ENCODE measurements around the gene GSG1L. TPM values are rescaled to one million over a fixed set of nuclear protein-coding genes. Genes with fewer than 3 reads are reported as not detected.

GSG1L gene
- polyA plus RNA-seq, 4 donors: 0.09 to 0.22 TPM; not detected in 2

- H3K27me3 ChIP-seq (ENCODE audit: control insufficient read depth in 3 of 3, insufficient read depth in 3 of 3, low read length in 3 of 3): no peaks in the 10 kb centered on the region
- FAIRE-seq: no peak
- H3K36me3 ChIP-seq (ENCODE audit: control insufficient read depth in 3 of 3, insufficient read depth in 2 of 3, low read depth in 1 of 3, low read length in 3 of 3): peaks cover 0 to 26% (median 0%) of the 10 kb centered on the region in 3 donors
- no peaks in the 10 kb centered on the region for H3K4me1 ChIP-seq (ENCODE audit: control insufficient read depth in 3 of 3, insufficient read depth in 2 of 3, low read depth in 1 of 3, low read length in 2 of 3)
- 91 to 97% (median 94%) methylated on average over 20 of the region's 20 CpGs for WGBS, 3 donors
- no peaks in the 10 kb centered on the region for H3K9me3 ChIP-seq (ENCODE audit: control insufficient read depth in 2 of 2, insufficient read depth in 1 of 2, low read depth in 1 of 2, low read length in 1 of 2)
- no peak for DNase-seq
- H3K27ac ChIP-seq (ENCODE audit: low read depth in 1 of 3, low read length in 2 of 3): no peak overlapping the region
- H3K4me3 ChIP-seq (ENCODE audit: low read depth in 1 of 3, low read length in 3 of 3): no peak overlapping the region
Observed at GRCh38 chr16:27778171-27778925, 285.2 kb downstream of the GSG1L start.

GRCh38 chr16:27777527-27777926 is 286.0 kb downstream of the GSG1L start:
- Histone ChIP-seq H3K27ac (ENCODE audit: low read depth in 1 of 3, low read length in 2 of 3) (no peak overlapping the region), H3K4me3 (ENCODE audit: low read depth in 1 of 3, low read length in 3 of 3) (no peak overlapping the region), H3K36me3 (ENCODE audit: control insufficient read depth in 3 of 3, insufficient read depth in 2 of 3, low read depth in 1 of 3, low read length in 3 of 3) (peaks cover 0 to 30% (median 0%) of the 10 kb centered on the region in 3 donors), H3K4me1 (ENCODE audit: control insufficient read depth in 3 of 3, insufficient read depth in 2 of 3, low read depth in 1 of 3, low read length in 2 of 3) (no peaks in the 10 kb centered on the region), H3K9me3 (ENCODE audit: control insufficient read depth in 2 of 2, insufficient read depth in 1 of 2, low read depth in 1 of 2, low read length in 1 of 2) (no peaks in the 10 kb centered on the region), H3K27me3 (ENCODE audit: control insufficient read depth in 3 of 3, insufficient read depth in 3 of 3, low read length in 3 of 3) (no peaks in the 10 kb centered on the region)
- 87 to 91% (median 89%) methylated on average over 13 of the region's 13 CpGs for WGBS, 3 donors
- FAIRE-seq: no peak
- DNase-seq: no peak

- H3K9me3 ChIP-seq (ENCODE audit: control insufficient read depth in 2 of 2, insufficient read depth in 1 of 2, low read depth in 1 of 2, low read length in 1 of 2): no peaks in the 10 kb centered on the region
- no peak overlapping the region for H3K4me3 ChIP-seq (ENCODE audit: low read depth in 1 of 3, low read length in 3 of 3)
- peaks cover 0 to 31% (median 0%) of the 10 kb centered on the region in 3 donors for H3K36me3 ChIP-seq (ENCODE audit: control insufficient read depth in 3 of 3, insufficient read depth in 2 of 3, low read depth in 1 of 3, low read length in 3 of 3)
- H3K27me3 ChIP-seq (ENCODE audit: control insufficient read depth in 3 of 3, insufficient read depth in 3 of 3, low read length in 3 of 3): no peaks in the 10 kb centered on the region
- FAIRE-seq (no peak), DNase-seq (no peak)
- H3K27ac ChIP-seq (ENCODE audit: low read depth in 1 of 3, low read length in 2 of 3): no peak overlapping the region
- no peaks in the 10 kb centered on the region for H3K4me1 ChIP-seq (ENCODE audit: control insufficient read depth in 3 of 3, insufficient read depth in 2 of 3, low read depth in 1 of 3, low read length in 2 of 3)
- whole genome bisulfite sequencing, 3 donors: 90 to 93% (median 91%) methylated on average over 26 of the region's 26 CpGs
Observed at GRCh38 chr16:27776556-27777225, 286.8 kb downstream of the GSG1L start.

- Histone ChIP-seq H3K36me3 (ENCODE audit: control insufficient read depth in 3 of 3, insufficient read depth in 2 of 3, low read depth in 1 of 3, low read length in 3 of 3) (peaks cover 0 to 45% (median 4%) of the 10 kb centered on the region in 3 donors), H3K27me3 (ENCODE audit: control insufficient read depth in 3 of 3, insufficient read depth in 3 of 3, low read length in 3 of 3) (no peaks in the 10 kb centered on the region)
- no peak for DNase-seq
Observed at GRCh38 chr16:27775254-27775653, 288.3 kb downstream of the GSG1L start.

GRCh38 chr16:27774779-27775178 is 288.7 kb downstream of the GSG1L start:
- H3K9me3 ChIP-seq (ENCODE audit: control insufficient read depth in 2 of 2, insufficient read depth in 1 of 2, low read depth in 1 of 2, low read length in 1 of 2): no peaks in the 10 kb centered on the region
- no peaks in the 10 kb centered on the region for H3K27me3 ChIP-seq (ENCODE audit: control insufficient read depth in 3 of 3, insufficient read depth in 3 of 3, low read length in 3 of 3)
- H3K36me3 ChIP-seq (ENCODE audit: control insufficient read depth in 3 of 3, insufficient read depth in 2 of 3, low read depth in 1 of 3, low read length in 3 of 3): peaks cover 0 to 49% (median 4%) of the 10 kb centered on the region in 3 donors
- no peaks in the 10 kb centered on the region for H3K4me1 ChIP-seq (ENCODE audit: control insufficient read depth in 3 of 3, insufficient read depth in 2 of 3, low read depth in 1 of 3, low read length in 2 of 3)
- H3K27ac ChIP-seq (ENCODE audit: low read depth in 1 of 3, low read length in 2 of 3): no peak overlapping the region
- H3K4me3 ChIP-seq (ENCODE audit: low read depth in 1 of 3, low read length in 3 of 3): no peak overlapping the region
- DNase-seq (no peak), FAIRE-seq (no peak)
- 92 to 97% (median 92%) methylated on average over 21 to 22 of the region's 22 CpGs for WGBS, 3 donors

More at GRCh38 chr16:27775254-27775653, 288.3 kb downstream of the GSG1L start:
- WGBS, 3 donors: 94 to 97% (median 96%) methylated on average over 8 of the region's 8 CpGs
- H3K4me1 ChIP-seq (ENCODE audit: control insufficient read depth in 3 of 3, insufficient read depth in 2 of 3, low read depth in 1 of 3, low read length in 2 of 3): no peaks in the 10 kb centered on the region
- no peak overlapping the region for H3K27ac ChIP-seq (ENCODE audit: low read depth in 1 of 3, low read length in 2 of 3)
- H3K4me3 ChIP-seq (ENCODE audit: low read depth in 1 of 3, low read length in 3 of 3): no peak overlapping the region
- H3K9me3 ChIP-seq (ENCODE audit: control insufficient read depth in 2 of 2, insufficient read depth in 1 of 2, low read depth in 1 of 2, low read length in 1 of 2): no peaks in the 10 kb centered on the region
- no peak for FAIRE-seq

GRCh38 chr16:27773344-27773743 is 290.2 kb downstream of the GSG1L start:
- DNase-seq (no peak), FAIRE-seq (no peak)
- Histone ChIP-seq H3K27me3 (ENCODE audit: control insufficient read depth in 3 of 3, insufficient read depth in 3 of 3, low read length in 3 of 3) (no peaks in the 10 kb centered on the region), H3K4me1 (ENCODE audit: control insufficient read depth in 3 of 3, insufficient read depth in 2 of 3, low read depth in 1 of 3, low read length in 2 of 3) (no peaks in the 10 kb centered on the region), H3K4me3 (ENCODE audit: low read depth in 1 of 3, low read length in 3 of 3) (no peak overlapping the region), H3K9me3 (ENCODE audit: control insufficient read depth in 2 of 2, insufficient read depth in 1 of 2, low read depth in 1 of 2, low read length in 1 of 2) (no peaks in the 10 kb centered on the region), H3K27ac (ENCODE audit: low read depth in 1 of 3, low read length in 2 of 3) (no peak overlapping the region), H3K36me3 (ENCODE audit: control insufficient read depth in 3 of 3, insufficient read depth in 2 of 3, low read depth in 1 of 3, low read length in 3 of 3) (peaks cover 0 to 55% (median 8%) of the 10 kb centered on the region in 3 donors)
- WGBS, 3 donors: 95 to 99% (median 97%) methylated on average over 4 of the region's 4 CpGs

- no peaks in the 10 kb centered on the region for H3K27me3 ChIP-seq (ENCODE audit: control insufficient read depth in 3 of 3, insufficient read depth in 3 of 3, low read length in 3 of 3)
- no peaks in the 10 kb centered on the region for H3K9me3 ChIP-seq (ENCODE audit: control insufficient read depth in 2 of 2, insufficient read depth in 1 of 2, low read depth in 1 of 2, low read length in 1 of 2)
- DNase-seq: no peak
- H3K4me3 ChIP-seq (ENCODE audit: low read depth in 1 of 3, low read length in 3 of 3): no peak overlapping the region
- no peaks in the 10 kb centered on the region for H3K4me1 ChIP-seq (ENCODE audit: control insufficient read depth in 3 of 3, insufficient read depth in 2 of 3, low read depth in 1 of 3, low read length in 2 of 3)
- no peak overlapping the region for H3K27ac ChIP-seq (ENCODE audit: low read depth in 1 of 3, low read length in 2 of 3)
- WGBS, 3 donors: 87 to 88% (median 87%) methylated on average over 8 of the region's 8 CpGs
- FAIRE-seq: no peak
- H3K36me3 ChIP-seq (ENCODE audit: control insufficient read depth in 3 of 3, insufficient read depth in 2 of 3, low read depth in 1 of 3, low read length in 3 of 3): peaks cover 0 to 53% (median 8%) of the 10 kb centered on the region in 3 donors
Observed at GRCh38 chr16:27772093-27772825, 291.3 kb downstream of the GSG1L start.

GRCh38 chr16:27771201-27771910 is 292.2 kb downstream of the GSG1L start:
- Histone ChIP-seq H3K27ac (ENCODE audit: low read depth in 1 of 3, low read length in 2 of 3) (no peak overlapping the region), H3K4me3 (ENCODE audit: low read depth in 1 of 3, low read length in 3 of 3) (no peak overlapping the region), H3K36me3 (ENCODE audit: control insufficient read depth in 3 of 3, insufficient read depth in 2 of 3, low read depth in 1 of 3, low read length in 3 of 3) (peaks cover 0 to 59% (median 8%) of the 10 kb centered on the region in 3 donors), H3K9me3 (ENCODE audit: control insufficient read depth in 2 of 2, insufficient read depth in 1 of 2, low read depth in 1 of 2, low read length in 1 of 2) (no peaks in the 10 kb centered on the region), H3K27me3 (ENCODE audit: control insufficient read depth in 3 of 3, insufficient read depth in 3 of 3, low read length in 3 of 3) (no peaks in the 10 kb centered on the region), H3K4me1 (ENCODE audit: control insufficient read depth in 3 of 3, insufficient read depth in 2 of 3, low read depth in 1 of 3, low read length in 2 of 3) (no peaks in the 10 kb centered on the region)
- FAIRE-seq (no peak), DNase-seq (no peak)
- 93 to 98% (median 95%) methylated on average over 16 of the region's 16 CpGs for WGBS, 3 donors
